Measurements from ENCODE around the gene CDIP1.

GRCh38 chr16:4510131-4510530, 28.4 kb downstream of the CDIP1 start:
- TF ChIP-seq CTCF (IDR thresholded peaks at IDR 0.05; ENCODE audit: insufficient read depth, low read length): no peak
- no peak for TF ChIP-seq REST (IDR thresholded peaks at IDR 0.05; ENCODE audit: insufficient replicate concordance, low read depth)
- TF ChIP-seq POLR2AphosphoS5 (IDR thresholded peaks at IDR 0.05; ENCODE audit: low read depth): no peak
- TF ChIP-seq SPI1 (IDR thresholded peaks at IDR 0.05; ENCODE audit: borderline replicate concordance, low read depth): no peak

Data from HL-60 (cell line).